Liver (tissue), 9 donors: ENCODE data around the gene SFXN2. TPM values are rescaled to one million over a fixed set of nuclear protein-coding genes. Genes with fewer than 3 reads are reported as not detected.
"Not testable (repeated sequence)": the region's sequence is repeated elsewhere in the genome, so short reads cannot be mapped to it uniquely, and the experiment has no call there.

ENCODE experiments used
- DNase-seq: peaks from one replicate; pipeline ENCODE4 v3.0.0-alpha.2; 2017; ENCODE audit warnings: low spot score
- H3K27ac ChIP-seq, 2 donors: one replicate each; pipeline ENCODE4 v1.7.0; 2013; ENCODE audit warnings: inconsistent platforms in 2 of 2, low read length in 2 of 2, control low read depth in 1 of 2, low read depth in 1 of 2, mild to moderate bottlenecking in 1 of 2
- H3K27me3 ChIP-seq, 4 donors: one replicate each; pipeline versions ENCODE4 v1.6.1 to v1.7.0; 2013; ENCODE audit warnings: low read length in 3 of 4, inconsistent platforms in 1 of 4, mild to moderate bottlenecking in 1 of 4, moderate library complexity in 1 of 4; ENCODE audit not compliant: control insufficient read depth in 4 of 4, insufficient read depth in 4 of 4
- H3K36me3 ChIP-seq, 4 donors: one replicate each; pipeline versions ENCODE4 v1.6.1 to v1.7.0; 2013; ENCODE audit warnings: low read length in 3 of 4, mild to moderate bottlenecking in 3 of 4, low read depth in 1 of 4, moderate library complexity in 1 of 4; ENCODE audit not compliant: control insufficient read depth in 4 of 4, insufficient read depth in 3 of 4
- H3K4me1 ChIP-seq, 4 donors: one replicate each; pipeline versions ENCODE4 v1.6.1 to v1.7.0; 2013; ENCODE audit warnings: low read length in 3 of 4, mild to moderate bottlenecking in 3 of 4, moderate library complexity in 1 of 4; ENCODE audit not compliant: control insufficient read depth in 4 of 4, insufficient read depth in 4 of 4
- H3K4me3 ChIP-seq, 3 donors: one replicate each; pipeline versions ENCODE4 v1.6.1 to v1.7.0; 2013; ENCODE audit warnings: low read length in 3 of 3, control low read depth in 1 of 3, low read depth in 1 of 3, mild to moderate bottlenecking in 1 of 3
- H3K9ac ChIP-seq, 2 donors: one replicate each; pipeline ENCODE4 v1.7.0; 2013; ENCODE audit warnings: low read length in 2 of 2, mild to moderate bottlenecking in 2 of 2, moderate library complexity in 2 of 2, control low read depth in 1 of 2, low read depth in 1 of 2
- H3K9me3 ChIP-seq, 4 donors: one replicate each; pipeline versions ENCODE4 v1.6.1 to v1.7.0; 2013; ENCODE audit warnings: low read length in 3 of 4; ENCODE audit not compliant: control insufficient read depth in 4 of 4
- EGR1 ChIP-seq, 2 donors: IDR thresholded peaks; 2 replicates each; pipeline ENCODE4 v1.6.1; 2016 to 2018; ENCODE audit warnings: antibody characterized with exemption in 2 of 2, low read depth in 2 of 2
- FOXA1 ChIP-seq: IDR thresholded peaks from 2 replicates; pipeline ENCODE4 v1.6.1; 2016; ENCODE audit warnings: antibody characterized with exemption
- FOXA2 ChIP-seq: IDR thresholded peaks from 2 replicates; pipeline ENCODE4 v1.6.1; 2016; ENCODE audit warnings: antibody characterized with exemption
- GABPA ChIP-seq, 2 donors: IDR thresholded peaks in 1 of 2; conservative IDR thresholded peaks in 1 of 2; 2 replicates each; pipeline ENCODE4 v1.6.1; 2016; ENCODE audit warnings: antibody characterized with exemption in 2 of 2, mild to moderate bottlenecking in 1 of 2, moderate library complexity in 1 of 2
- HNF4A ChIP-seq, 2 donors: conservative IDR thresholded peaks; 2 replicates each; pipeline ENCODE4 v1.6.1; 2016; ENCODE audit warnings: antibody characterized with exemption in 2 of 2, mild to moderate bottlenecking in 2 of 2
- HNF4G ChIP-seq: IDR thresholded peaks from 2 replicates; pipeline ENCODE4 v1.6.1; 2016; ENCODE audit warnings: antibody characterized with exemption
- JUND ChIP-seq, 2 donors: IDR thresholded peaks; 2 replicates each; pipeline ENCODE4 v1.6.1; 2016; ENCODE audit warnings: antibody characterized with exemption in 2 of 2
- RAD21 ChIP-seq, 2 donors: IDR thresholded peaks; 2 replicates each; pipeline ENCODE4 v1.6.1; 2016; ENCODE audit warnings: antibody characterized with exemption in 2 of 2, mild to moderate bottlenecking in 2 of 2
- REST ChIP-seq: IDR thresholded peaks from 2 replicates; pipeline ENCODE4 v1.6.1; 2016; ENCODE audit warnings: antibody characterized with exemption, mild to moderate bottlenecking
- RXRA ChIP-seq, 2 donors: IDR thresholded peaks; 2 replicates each; pipeline ENCODE4 v1.6.1; 2017 to 2018; ENCODE audit warnings: antibody characterized with exemption in 2 of 2, mild to moderate bottlenecking in 1 of 2
- SP1 ChIP-seq: IDR thresholded peaks from 2 replicates; pipeline ENCODE4 v1.6.1; 2018; ENCODE audit warnings: antibody characterized with exemption, mild to moderate bottlenecking
- TAF1 ChIP-seq: conservative IDR thresholded peaks from 2 replicates; pipeline ENCODE4 v1.6.1; 2016; ENCODE audit warnings: antibody characterized with exemption, mild to moderate bottlenecking
- YY1 ChIP-seq: IDR thresholded peaks from 2 replicates; pipeline ENCODE4 v1.6.1; 2016; ENCODE audit warnings: antibody characterized with exemption, mild to moderate bottlenecking
- WGBS: extraction: QIAGEN DNeasy Blood & Tissue Kit; methylation state at CpG from one replicate; pipeline ENCODE4 v1.1.7; 2013; 5-methylcytosine and 5-hydroxymethylcytosine counted together
- polyA plus RNA-seq, 2 donors: library from polyadenylated mRNA; stranded (reverse) in 1 of 2; unstranded in 1 of 2; fragments of 200-250 nt in 1 of 2; fragments of >200 nt in 1 of 2; fragmentation: Nextera tagmentation in 1 of 2; extraction: Ambion mirVana in 1 of 2; gene quantifications; one replicate each; pipeline versions ENCODE4 v1.2.1 to v1.2.3, GENCODE V29; 2013 to 2015
- total RNA-seq, 2 donors: library from RNA; depleted of rRNA; stranded (reverse); fragments of >200 nt; gene quantifications; one replicate each; pipeline ENCODE4 v1.2.3, GENCODE V29; 2014
- TF ChIP-seq, protein P1 (sequence below): IDR thresholded peaks from 2 replicates; pipeline ENCODE4 v1.6.1; 2016; ENCODE audit warnings: antibody characterized with exemption
- TF ChIP-seq, protein P2 (sequence below): IDR thresholded peaks from 2 replicates; pipeline ENCODE4 v1.6.1; 2016; ENCODE audit warnings: antibody characterized with exemption
- donor health status: healthy.
- donor health status: healthy.
- donor health status: healthy.
- donor health status: healthy.
- donor health status: healthy.

The SFXN2 gene
- total and polyA plus RNA-seq, 4 donors, result 6.0 to 22.6 (median 17.7) TPM

GRCh38 chr10:102691285-102692066 is 23.0 kb upstream of the SFXN2 start:
- Histone ChIP-seq H3K4me1 (no peaks in the 10 kb centered on the region), H3K4me3 (no peak overlapping the region), H3K9ac (no peak overlapping the region), H3K9me3 (no peaks in the 10 kb centered on the region), H3K27me3 (no peaks in the 10 kb centered on the region), H3K36me3 (peaks cover 0 to under 1% (median 0%) of the 10 kb centered on the region in 4 donors), H3K27ac (no peak overlapping the region)
- DNase-seq, result no peak
- TF ChIP-seq, protein P1, sequence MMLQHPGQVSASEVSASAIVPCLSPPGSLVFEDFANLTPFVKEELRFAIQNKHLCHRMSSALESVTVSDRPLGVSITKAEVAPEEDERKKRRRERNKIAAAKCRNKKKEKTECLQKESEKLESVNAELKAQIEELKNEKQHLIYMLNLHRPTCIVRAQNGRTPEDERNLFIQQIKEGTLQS, result no peak
- TF ChIP-seq JUND (IDR thresholded peaks at IDR 0.05) (no peak), HNF4A (conservative IDR thresholded peaks at IDR 0.05) (no peak), EGR1 (IDR thresholded peaks at IDR 0.05; ENCODE audit: low read depth in 2 of 2) (no peak), GABPA (IDR thresholded peaks at IDR 0.05 in 1 of 2, conservative IDR thresholded peaks at IDR 0.05 in 1 of 2) (no peak), RXRA (IDR thresholded peaks at IDR 0.05) (no peak), SP1 (no peak), REST (no peak)
- TF ChIP-seq, protein P2, sequence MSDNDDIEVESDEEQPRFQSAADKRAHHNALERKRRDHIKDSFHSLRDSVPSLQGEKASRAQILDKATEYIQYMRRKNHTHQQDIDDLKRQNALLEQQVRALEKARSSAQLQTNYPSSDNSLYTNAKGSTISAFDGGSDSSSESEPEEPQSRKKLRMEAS, result no peak
- 91% methylated on average over 8 of the region's 8 CpGs for WGBS

GRCh38 chr10:102695401-102695800 is 19.0 kb upstream of the SFXN2 start:
- DNase-seq, H3K27ac ChIP-seq, H3K27me3 ChIP-seq, H3K9me3 ChIP-seq, H3K9ac ChIP-seq, H3K4me1 ChIP-seq, H3K36me3 ChIP-seq, H3K4me3 ChIP-seq: not testable (repeated sequence)
- 99% methylated on average over 10 of the region's 10 CpGs for WGBS

GRCh38 chr10:102696736-102697135 is 17.7 kb upstream of the SFXN2 start:
- TF ChIP-seq TAF1 (no peak), RAD21 (IDR thresholded peaks at IDR 0.05) (no peak), FOXA1 (no peak), JUND (IDR thresholded peaks at IDR 0.05) (no peak), EGR1 (IDR thresholded peaks at IDR 0.05; ENCODE audit: low read depth in 2 of 2) (no peak), HNF4G (no peak), FOXA2 (no peak), HNF4A (conservative IDR thresholded peaks at IDR 0.05) (no peak), YY1 (no peak), GABPA (IDR thresholded peaks at IDR 0.05 in 1 of 2, conservative IDR thresholded peaks at IDR 0.05 in 1 of 2) (no peak)
- TF ChIP-seq, protein P1, result no peak
- TF ChIP-seq, protein P2, result no peak
- no peak overlapping the region for H3K9ac ChIP-seq
- 91% methylated on average over 3 of the region's 3 CpGs for WGBS
- no peak overlapping the region for H3K27ac ChIP-seq
- no peaks in the 10 kb centered on the region for H3K27me3 ChIP-seq
- peaks cover 1 to 9% (median 5%) of the 10 kb centered on the region in 4 donors for H3K36me3 ChIP-seq
- no peaks in the 10 kb centered on the region for H3K9me3 ChIP-seq
- no peaks in the 10 kb centered on the region for H3K4me1 ChIP-seq
- DNase-seq, result no peak
- no peak overlapping the region for H3K4me3 ChIP-seq
